CD4-positive, alpha-beta T cell (primary cell): ENCODE measurements around the gene AVPR2. TPM values are rescaled to one million over a fixed set of nuclear protein-coding genes. Genes with fewer than 3 reads are reported as not detected.

Experiments used
- ATAC-seq: fragments of 200-7000 bp; cut with Tn5 transposase; one replicate; pipeline ENCODE4 v1.10.0; 2022; ENCODE audit warnings: mild to moderate bottlenecking; ENCODE audit not compliant: poor library complexity
- CTCF ChIA-PET: fragments of 350-600 bp; sonication (Branson Sonifier 250); formaldehyde crosslinking; loops from one replicate; lab custom pipeline; 2021; ENCODE audit warnings: antibody characterized with exemption, inconsistent platforms; lab: Charles Lee
- POLR2A ChIA-PET: fragments of 350-600 bp; sonication (Branson Sonifier 250); formaldehyde crosslinking; loops from one replicate; lab custom pipeline; 2021; ENCODE audit warnings: antibody characterized with exemption, inconsistent platforms; lab: Charles Lee
- DNase-seq, 14 experiments: peaks; one replicate each; pipeline ENCODE4 v3.0.0-alpha.2; 2013 to 2020; ENCODE audit warnings: mixed read lengths in 2 of 14
- H3K27ac ChIP-seq, 2 donors: one replicate each; pipeline versions ENCODE4 v1.5.1 to v1.7.0; 2013; ENCODE audit warnings: low read length in 2 of 2, low read depth in 1 of 2, mild to moderate bottlenecking in 1 of 2
- H3K27me3 ChIP-seq, 2 experiments: 1 replicate in 1 of 2; 2 replicates in 1 of 2; pipeline versions ENCODE4 v1.6.1 to v1.7.0; 2013; ENCODE audit warnings: low read length in 2 of 2, control low read depth in 1 of 2, mild to moderate bottlenecking in 1 of 2, moderate library complexity in 1 of 2; ENCODE audit not compliant: insufficient read depth in 2 of 2, control insufficient read depth in 1 of 2
- H3K36me3 ChIP-seq: one replicate; pipeline ENCODE4 v1.6.1; 2013; ENCODE audit warnings: low read length, control low read depth; ENCODE audit not compliant: insufficient read depth
- H3K4me1 ChIP-seq: one replicate; pipeline ENCODE4 v1.6.1; 2013; ENCODE audit warnings: low read length, control low read depth; ENCODE audit not compliant: insufficient read depth
- H3K4me3 ChIP-seq: one replicate; pipeline ENCODE4 v1.5.1; 2013; ENCODE audit warnings: mild to moderate bottlenecking, low read length, moderate library complexity
- H3K9me3 ChIP-seq, 2 experiments: 1 replicate in 1 of 2; 2 replicates in 1 of 2; pipeline versions ENCODE4 v1.6.1 to v1.7.0; 2013; ENCODE audit warnings: low read length in 2 of 2, mild to moderate bottlenecking in 2 of 2, control low read depth in 1 of 2, moderate library complexity in 1 of 2; ENCODE audit not compliant: control insufficient read depth in 1 of 2, insufficient read depth in 1 of 2
- H3K27ac Mint-ChIP-seq: one replicate; pipeline ENCODE4 v1.8.0; 2020; ENCODE audit warnings: mixed read lengths
- H3K27me3 Mint-ChIP-seq: one replicate; pipeline ENCODE4 v1.8.0; 2021; ENCODE audit warnings: mixed read lengths
- H3K36me3 Mint-ChIP-seq: one replicate; pipeline ENCODE4 v1.8.0; 2021; ENCODE audit warnings: low read depth, mixed read lengths
- H3K4me1 Mint-ChIP-seq: one replicate; pipeline ENCODE4 v1.8.0; 2021; ENCODE audit warnings: low read depth, mixed read lengths
- H3K4me3 Mint-ChIP-seq: one replicate; pipeline ENCODE4 v1.8.0; 2020; ENCODE audit warnings: mild to moderate bottlenecking, mixed read lengths
- H3K9me3 Mint-ChIP-seq: one replicate; pipeline ENCODE4 v1.8.0; 2020; ENCODE audit warnings: mixed read lengths
- CTCF ChIP-seq: fragments of 200-600 bp; IDR thresholded peaks from one replicate; pipeline ENCODE4 v1.8.0; 2022; ENCODE audit warnings: antibody characterized with exemption, mild to moderate bottlenecking
- intact Hi-C, 2 experiments: fragments of 100-400 bp; cut with DNase I in 1 of 2; cut with micrococcal nuclease in 1 of 2; formaldehyde crosslinking; loops; one replicate each; pipeline versions ENCODE4 v1.15.1 to v1.9.0; 2023 to 2025; cut with DNase I, micrococcal nuclease
- total RNA-seq, 174 experiments: library from RNA in 2 of 174; stranded (reverse) in 2 of 174; gene quantifications; one replicate each; pipeline ENCODE4 v1.2.3 and lab custom pipeline; 2021 to 2026

AVPR2 gene
- total RNA-seq, 2 experiments from 2014 or later, result not detected

GRCh38 chrX:153909024-153909979 is 4.8 kb downstream of the AVPR2 start:
- no peak overlapping the region for H3K27ac Mint-ChIP-seq
- H3K36me3 ChIP-seq, result peaks cover 42% of the 10 kb centered on the region
- no peaks in the 10 kb centered on the region for H3K9me3 Mint-ChIP-seq
- no peak overlapping the region for H3K4me3 Mint-ChIP-seq
- DNase-seq, result peak in 1 of 14 experiments; percentile 7
- ATAC-seq, result no peak
- H3K4me1 ChIP-seq, result peaks cover 33% of the 10 kb centered on the region
- peaks cover 23% of the 10 kb centered on the region for H3K4me1 Mint-ChIP-seq
- no peaks in the 10 kb centered on the region for H3K27me3 Mint-ChIP-seq
- CTCF ChIA-PET, result interaction anchor here (0.8 kb wide), 1 partner anchor 14 kb away, joined by 3 read pairs; no protein-coding TSS in a partner anchor
- POLR2A ChIA-PET, result interaction anchor here (1.4 to 7.3 kb wide), 2 partner anchors 17 to 90 kb away, joined by 3 to 63 read pairs; partner anchors contain the start of gene ARHGAP4
- no peak overlapping the region for H3K27ac ChIP-seq
- no peaks in the 10 kb centered on the region for H3K9me3 ChIP-seq
- intact Hi-C loops, result no loop called here
- TF ChIP-seq CTCF, result no peak
- peaks cover 20% of the 10 kb centered on the region for H3K36me3 Mint-ChIP-seq
- H3K4me3 ChIP-seq, result no peak overlapping the region
- no peaks in the 10 kb centered on the region for H3K27me3 ChIP-seq

- H3K27me3 Mint-ChIP-seq, result no peaks in the 10 kb centered on the region
- H3K27ac ChIP-seq, result no peak overlapping the region
- ATAC-seq, result no peak
- H3K9me3 ChIP-seq, result no peaks in the 10 kb centered on the region
- ChIA-PET POLR2A (interaction anchor here (1.4 to 2.6 kb wide), 2 partner anchors 15 to 91 kb away, joined by 3 to 9 read pairs; no protein-coding TSS in a partner anchor), CTCF (no interaction called here)
- peak in 1 of 14 experiments; percentile 1 for DNase-seq
- no peak overlapping the region for H3K27ac Mint-ChIP-seq
- intact Hi-C loops, result no loop called here
- H3K4me1 Mint-ChIP-seq, result peaks cover 18% of the 10 kb centered on the region
- H3K4me3 Mint-ChIP-seq, result no peak overlapping the region
- no peaks in the 10 kb centered on the region for H3K27me3 ChIP-seq
- peaks cover 42% of the 10 kb centered on the region for H3K36me3 ChIP-seq
- H3K4me3 ChIP-seq, result no peak overlapping the region
- no peak for TF ChIP-seq CTCF
- H3K36me3 Mint-ChIP-seq, result peaks cover 24% of the 10 kb centered on the region
- no peaks in the 10 kb centered on the region for H3K9me3 Mint-ChIP-seq
- H3K4me1 ChIP-seq, result peaks cover 26% of the 10 kb centered on the region
Observed at GRCh38 chrX:153909980-153910360, 5.5 kb downstream of the AVPR2 start.

- Histone ChIP-seq H3K4me1 (peaks cover 22% of the 10 kb centered on the region), H3K27ac (no peak overlapping the region), H3K4me3 (no peak overlapping the region), H3K9me3 (no peaks in the 10 kb centered on the region), H3K27me3 (no peaks in the 10 kb centered on the region), H3K36me3 (peaks cover 44% of the 10 kb centered on the region)
- intact Hi-C loops, result no loop called here
- peaks cover 17% of the 10 kb centered on the region for H3K4me1 Mint-ChIP-seq
- no peak overlapping the region for H3K27ac Mint-ChIP-seq
- no peak for TF ChIP-seq CTCF
- no peak for ATAC-seq
- POLR2A ChIA-PET, result interaction anchor here (0.8 to 2.6 kb wide), 4 partner anchors 15 to 34 kb away, joined by 3 to 9 read pairs (median 6); partner anchors contain the start of gene RENBP
- CTCF ChIA-PET, result interaction anchor here (0.6 kb wide), 1 partner anchor 39 kb away, joined by 3 read pairs; no protein-coding TSS in a partner anchor
- peak in 1 of 14 experiments; percentile 1 for DNase-seq
- H3K27me3 Mint-ChIP-seq, result no peaks in the 10 kb centered on the region
- no peak overlapping the region for H3K4me3 Mint-ChIP-seq
- H3K9me3 Mint-ChIP-seq, result no peaks in the 10 kb centered on the region
- H3K36me3 Mint-ChIP-seq, result peaks cover 25% of the 10 kb centered on the region
Observed at GRCh38 chrX:153910446-153910845, 6.0 kb downstream of the AVPR2 start.
